HUES6 (cell line): Measurements from ENCODE around the gene FASLG.

ENCODE experiments used
- H3K27ac ChIP-seq: 2 replicates; pipeline ENCODE4 v1.7.0; 2013; ENCODE audit warnings: low read depth, mild to moderate bottlenecking, low read length, inconsistent platforms
- H3K27me3 ChIP-seq: 2 replicates; pipeline ENCODE4 v1.6.1; 2013; ENCODE audit warnings: low read length; ENCODE audit not compliant: control insufficient read depth, insufficient read depth
- H3K36me3 ChIP-seq: 2 replicates; pipeline ENCODE4 v1.6.1; 2013; ENCODE audit warnings: low read length; ENCODE audit not compliant: control insufficient read depth, insufficient read depth
- H3K4me1 ChIP-seq: 2 replicates; pipeline ENCODE4 v1.6.1; 2013; ENCODE audit warnings: low read length; ENCODE audit not compliant: control insufficient read depth, insufficient read depth
- H3K4me3 ChIP-seq: 2 replicates; pipeline ENCODE4 v1.5.1; 2013; ENCODE audit warnings: low read depth, low read length
- H3K9ac ChIP-seq: one replicate; pipeline ENCODE4 v1.6.1; 2013; ENCODE audit warnings: mild to moderate bottlenecking, low read length
- H3K9me3 ChIP-seq: 2 replicates; pipeline ENCODE4 v1.6.1; 2013; ENCODE audit warnings: low read depth, low read length; ENCODE audit not compliant: control insufficient read depth, insufficient read depth

Gene FASLG

GRCh38 chr1:172663732-172664131 is 4.8 kb downstream of the FASLG start:
- no peak overlapping the region for H3K4me3 ChIP-seq
- H3K27ac ChIP-seq, result no peak overlapping the region
- H3K36me3 ChIP-seq, result no peaks in the 10 kb centered on the region
- no peaks in the 10 kb centered on the region for H3K4me1 ChIP-seq
- no peak overlapping the region for H3K9ac ChIP-seq
- no peaks in the 10 kb centered on the region for H3K27me3 ChIP-seq
- no peaks in the 10 kb centered on the region for H3K9me3 ChIP-seq

GRCh38 chr1:172668097-172668496 is 9.2 kb downstream of the FASLG start:
- no peaks in the 10 kb centered on the region for H3K36me3 ChIP-seq
- no peak overlapping the region for H3K4me3 ChIP-seq
- H3K9me3 ChIP-seq, result no peaks in the 10 kb centered on the region
- no peak overlapping the region for H3K27ac ChIP-seq
- H3K27me3 ChIP-seq, result no peaks in the 10 kb centered on the region
- no peak overlapping the region for H3K9ac ChIP-seq
- peaks cover 3% of the 10 kb centered on the region; the same call in 1 of the 2 replicates for H3K4me1 ChIP-seq

- Histone ChIP-seq H3K4me3 (no peak overlapping the region), H3K27ac (no peak overlapping the region), H3K36me3 (no peaks in the 10 kb centered on the region), H3K4me1 (peaks cover 3% of the 10 kb centered on the region; the same call in 1 of the 2 replicates), H3K9ac (no peak overlapping the region), H3K9me3 (no peaks in the 10 kb centered on the region), H3K27me3 (no peaks in the 10 kb centered on the region)
Observed at GRCh38 chr1:172669011-172669410, 10.1 kb downstream of the FASLG start.

DNA sequence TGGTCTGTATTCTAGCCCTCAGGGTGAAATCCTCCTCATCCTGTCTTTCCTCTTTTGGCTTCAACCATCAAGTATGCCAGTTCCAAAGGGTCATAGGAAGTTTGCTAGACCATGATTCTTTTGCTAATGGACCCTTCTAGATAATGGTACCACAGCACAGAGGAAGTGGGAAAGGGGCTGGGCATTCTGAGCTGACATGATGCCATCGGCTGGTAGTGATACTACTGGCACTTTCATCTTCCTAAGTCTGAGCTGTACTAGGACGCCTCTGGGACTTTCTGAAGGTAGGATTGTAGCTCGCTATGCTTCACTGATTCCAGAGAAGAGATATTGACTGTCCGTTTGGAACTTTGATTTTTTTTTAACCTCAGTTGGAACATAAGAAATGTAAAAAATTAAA is 11.4 kb downstream of the FASLG start:
- peaks cover 3% of the 10 kb centered on the region; the same call in 1 of the 2 replicates for H3K4me1 ChIP-seq
- no peak overlapping the region for H3K27ac ChIP-seq
- no peak overlapping the region for H3K4me3 ChIP-seq
- no peaks in the 10 kb centered on the region for H3K27me3 ChIP-seq
- no peaks in the 10 kb centered on the region for H3K9me3 ChIP-seq
- H3K9ac ChIP-seq, result no peak overlapping the region
- H3K36me3 ChIP-seq, result no peaks in the 10 kb centered on the region

- Histone ChIP-seq H3K9me3 (no peaks in the 10 kb centered on the region), H3K4me3 (no peak overlapping the region), H3K27me3 (no peaks in the 10 kb centered on the region), H3K27ac (no peak overlapping the region; the same call in 1 of the 2 replicates), H3K36me3 (no peaks in the 10 kb centered on the region), H3K4me1 (peaks cover 3% of the 10 kb centered on the region; the same call in 1 of the 2 replicates), H3K9ac (no peak overlapping the region)
Observed at GRCh38 chr1:172670791-172671190, 11.9 kb downstream of the FASLG start.

GRCh38 chr1:172671591-172671990 is 12.7 kb downstream of the FASLG start:
- H3K27ac ChIP-seq, result no peak overlapping the region; the same call in 1 of the 2 replicates
- H3K4me1 ChIP-seq, result peaks cover 3% of the 10 kb centered on the region; the same call in 1 of the 2 replicates
- no peaks in the 10 kb centered on the region for H3K27me3 ChIP-seq
- no peak overlapping the region for H3K9ac ChIP-seq
- H3K4me3 ChIP-seq, result no peak overlapping the region
- no peaks in the 10 kb centered on the region for H3K9me3 ChIP-seq
- H3K36me3 ChIP-seq, result no peaks in the 10 kb centered on the region

DNA sequence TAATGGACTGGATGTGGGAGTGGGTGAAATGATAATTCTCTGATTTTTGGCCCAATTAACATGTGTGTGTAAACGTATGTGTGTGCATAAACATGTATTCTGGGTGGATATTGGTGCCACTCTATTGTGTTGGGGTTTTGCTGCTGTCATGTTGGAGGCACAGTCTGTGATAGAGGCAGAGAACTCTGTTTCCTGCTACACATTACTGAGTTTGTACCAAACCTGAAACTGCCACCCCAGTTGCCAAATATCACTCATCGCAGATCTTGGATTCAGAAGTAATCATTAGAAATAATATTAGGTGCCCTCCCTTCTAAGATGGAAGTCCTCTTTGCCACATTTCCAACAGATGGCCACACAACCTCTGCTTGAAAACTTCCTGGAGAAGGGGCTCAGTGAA is 13.8 kb downstream of the FASLG start:
- Histone ChIP-seq H3K4me1 (peaks cover 6% of the 10 kb centered on the region), H3K36me3 (no peaks in the 10 kb centered on the region), H3K27me3 (no peaks in the 10 kb centered on the region), H3K9me3 (no peaks in the 10 kb centered on the region), H3K9ac (no peak overlapping the region), H3K27ac (no peak overlapping the region), H3K4me3 (no peak overlapping the region)

- Histone ChIP-seq H3K9ac (no peak overlapping the region), H3K4me1 (peaks cover 6% of the 10 kb centered on the region), H3K9me3 (no peaks in the 10 kb centered on the region), H3K36me3 (no peaks in the 10 kb centered on the region), H3K27ac (no peak overlapping the region), H3K4me3 (no peak overlapping the region), H3K27me3 (no peaks in the 10 kb centered on the region)
Observed at GRCh38 chr1:172673761-172674160, 14.9 kb downstream of the FASLG start.

GRCh38 chr1:172674831-172675613 is 16.1 kb downstream of the FASLG start:
- peaks cover 6% of the 10 kb centered on the region for H3K4me1 ChIP-seq
- no peaks in the 10 kb centered on the region for H3K27me3 ChIP-seq
- H3K27ac ChIP-seq, result no peak overlapping the region
- H3K4me3 ChIP-seq, result no peak overlapping the region
- H3K9ac ChIP-seq, result no peak overlapping the region
- no peaks in the 10 kb centered on the region for H3K36me3 ChIP-seq
- no peaks in the 10 kb centered on the region for H3K9me3 ChIP-seq

GRCh38 chr1:172679000-172679772 is 20.3 kb downstream of the FASLG start:
- Histone ChIP-seq H3K4me3 (no peak overlapping the region), H3K27ac (no peak overlapping the region), H3K9ac (no peak overlapping the region), H3K4me1 (peaks cover 13% of the 10 kb centered on the region), H3K36me3 (no peaks in the 10 kb centered on the region), H3K27me3 (no peaks in the 10 kb centered on the region), H3K9me3 (no peaks in the 10 kb centered on the region)

- Histone ChIP-seq H3K27ac (no peak overlapping the region), H3K4me3 (no peak overlapping the region), H3K4me1 (peaks cover 13% of the 10 kb centered on the region), H3K27me3 (no peaks in the 10 kb centered on the region), H3K9ac (no peak overlapping the region), H3K36me3 (no peaks in the 10 kb centered on the region), H3K9me3 (no peaks in the 10 kb centered on the region)
Observed at GRCh38 chr1:172680244-172680643, 21.3 kb downstream of the FASLG start.
